GM21717 (cell line): ENCODE measurements around the gene NEDD4.
"Not testable (repeated sequence)": the region's sequence is repeated elsewhere in the genome, so short reads cannot be mapped to it uniquely, and the experiment has no call there.

ENCODE experiments used
- ATAC-seq: cut with Tn5 transposase; IDR thresholded peaks from one replicate; pipeline ENCODE4 v1.9.1; 2021; ENCODE audit warnings: mild to moderate bottlenecking, moderate library complexity; ENCODE audit not compliant: unreplicated experiment

NEDD4 gene

DNA sequence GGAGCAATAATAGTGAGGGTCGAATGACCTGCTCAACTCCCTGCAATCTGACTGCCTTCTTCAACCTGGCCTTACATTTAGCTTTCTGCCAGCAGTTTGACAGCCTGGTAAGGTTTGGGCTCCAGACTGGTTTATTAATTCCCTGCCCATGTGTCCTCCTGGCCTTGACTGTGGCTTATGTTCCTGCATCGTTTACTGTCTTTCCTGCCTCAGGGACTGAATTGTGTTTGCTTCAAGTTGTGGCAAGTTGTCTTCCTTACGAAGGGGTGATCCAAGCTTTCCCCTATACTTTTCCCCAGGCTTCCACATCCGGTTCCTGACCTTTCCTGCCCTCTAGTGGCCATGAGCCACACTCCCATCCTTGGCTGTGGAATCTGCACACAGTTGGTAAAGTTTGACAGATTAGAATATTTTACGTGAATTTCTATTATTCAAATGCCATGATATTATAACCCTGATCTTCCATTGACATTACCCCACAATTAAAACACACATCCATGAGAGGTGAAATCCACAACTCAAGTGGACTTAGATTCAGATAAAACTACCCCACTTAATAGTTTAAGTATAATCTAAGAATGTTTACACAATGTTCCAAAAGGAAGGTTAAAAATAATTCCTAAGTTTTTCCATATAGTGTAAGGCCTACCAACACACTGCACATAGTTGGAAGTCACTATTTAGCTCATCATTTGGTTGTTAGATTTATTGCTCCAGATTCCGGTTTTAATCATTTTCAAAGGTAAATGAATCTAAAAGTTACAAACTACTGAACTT lies 95.7 kb downstream of the NEDD4 start:
- ATAC-seq = no peak

DNA sequence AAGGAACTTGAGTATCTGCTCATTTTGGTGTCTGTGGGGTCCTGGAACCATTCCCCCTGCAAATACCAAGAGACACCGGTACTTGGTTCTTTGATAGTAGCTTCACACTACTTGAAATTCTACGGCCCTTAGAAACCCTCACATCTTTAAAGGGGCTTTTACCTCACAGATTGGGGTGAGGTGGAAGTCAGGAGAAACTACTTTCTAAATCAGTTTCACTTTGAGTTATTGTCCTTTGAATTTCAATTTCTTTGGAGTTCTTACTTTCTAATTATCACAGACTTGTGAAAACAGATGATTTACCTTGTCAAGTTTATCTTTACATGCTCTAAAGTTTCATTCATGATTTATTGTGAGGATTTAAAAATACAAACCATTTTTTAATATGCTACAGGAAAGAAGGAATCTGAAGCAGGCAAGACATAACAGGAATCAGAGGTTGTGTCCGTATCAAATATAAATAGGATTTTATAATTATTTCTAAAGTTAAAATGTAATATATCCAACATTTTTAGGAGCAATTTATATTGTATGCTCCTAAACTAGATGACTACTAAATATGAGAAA lies 98.9 kb downstream of the NEDD4 start:
- no peak for ATAC-seq

DNA sequence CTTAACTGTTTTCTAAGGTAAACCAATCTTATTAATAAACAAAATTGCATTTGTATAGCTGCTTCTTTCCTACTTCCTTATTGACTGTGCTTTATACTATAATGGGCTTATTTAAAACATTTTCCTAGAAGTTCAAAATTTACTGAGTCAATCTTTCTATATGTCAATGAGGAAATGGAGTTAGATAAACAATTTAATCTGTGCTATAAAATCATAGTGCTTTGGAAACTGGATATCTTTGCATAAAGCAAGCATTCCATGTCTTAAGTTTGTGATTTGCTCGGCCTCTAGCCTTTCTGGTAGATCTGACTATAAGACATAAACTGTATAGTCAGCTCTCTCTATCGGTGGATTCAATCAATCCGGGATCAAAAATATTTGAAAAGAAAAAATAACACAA lies 99.6 kb downstream of the NEDD4 start:
- ATAC-seq = no peak

DNA sequence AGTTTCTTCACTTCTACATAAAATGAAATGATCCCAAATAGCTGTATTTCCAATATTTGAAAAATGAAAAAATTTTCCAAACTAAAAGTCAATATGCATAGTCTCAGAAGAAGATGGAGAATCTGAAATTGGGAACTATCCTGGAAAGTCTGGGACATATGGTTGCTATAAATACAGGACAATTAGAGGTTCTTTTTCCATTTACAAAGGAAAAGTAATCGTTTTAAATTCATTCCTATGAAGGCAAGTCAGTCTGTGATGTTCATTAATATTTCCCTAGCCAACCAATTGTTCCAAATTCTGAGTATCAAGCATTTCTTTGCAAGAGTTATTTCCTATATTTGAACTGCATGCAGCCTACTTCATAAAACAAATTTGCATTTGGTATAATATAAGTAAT lies 102.2 kb downstream of the NEDD4 start:
- ATAC-seq = no peak

DNA sequence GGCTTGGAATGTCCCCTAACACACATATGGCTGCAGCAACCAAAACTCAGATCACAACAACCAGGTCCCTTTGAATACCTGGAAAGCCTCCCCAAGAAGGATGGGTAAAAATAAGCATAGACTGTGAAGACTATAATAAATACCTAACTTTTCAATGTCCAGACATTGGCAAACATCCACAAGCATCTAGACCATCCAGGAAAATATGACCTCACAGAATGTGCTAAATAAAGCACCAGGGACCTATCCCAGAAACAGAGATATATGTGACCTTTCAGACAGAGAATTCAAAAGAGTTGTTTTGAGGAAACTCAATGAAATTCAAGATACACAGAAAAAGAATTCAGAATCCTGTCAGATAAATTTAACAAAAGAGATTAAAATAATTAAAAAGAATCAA lies 109.2 kb downstream of the NEDD4 start:
- ATAC-seq = no peak

DNA sequence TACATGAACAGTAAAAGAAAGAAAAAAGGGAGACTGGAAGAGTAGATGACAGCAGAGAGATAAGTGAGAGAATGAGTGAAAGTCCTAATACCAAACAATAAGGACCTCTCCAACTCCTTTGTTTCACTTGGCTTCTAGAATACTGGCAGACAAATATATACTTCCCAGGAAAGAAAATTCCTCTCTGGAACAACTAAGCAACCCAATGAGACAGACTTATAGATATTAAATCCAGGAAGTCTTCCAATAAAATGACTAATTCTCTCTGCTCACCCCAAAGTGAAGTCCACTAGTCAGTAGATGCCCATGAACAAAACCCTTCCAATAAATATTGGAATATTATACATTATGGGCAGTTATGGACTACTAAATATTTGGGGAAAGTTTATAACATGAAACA lies 114.2 kb downstream of the NEDD4 start:
- ATAC-seq = no peak

DNA sequence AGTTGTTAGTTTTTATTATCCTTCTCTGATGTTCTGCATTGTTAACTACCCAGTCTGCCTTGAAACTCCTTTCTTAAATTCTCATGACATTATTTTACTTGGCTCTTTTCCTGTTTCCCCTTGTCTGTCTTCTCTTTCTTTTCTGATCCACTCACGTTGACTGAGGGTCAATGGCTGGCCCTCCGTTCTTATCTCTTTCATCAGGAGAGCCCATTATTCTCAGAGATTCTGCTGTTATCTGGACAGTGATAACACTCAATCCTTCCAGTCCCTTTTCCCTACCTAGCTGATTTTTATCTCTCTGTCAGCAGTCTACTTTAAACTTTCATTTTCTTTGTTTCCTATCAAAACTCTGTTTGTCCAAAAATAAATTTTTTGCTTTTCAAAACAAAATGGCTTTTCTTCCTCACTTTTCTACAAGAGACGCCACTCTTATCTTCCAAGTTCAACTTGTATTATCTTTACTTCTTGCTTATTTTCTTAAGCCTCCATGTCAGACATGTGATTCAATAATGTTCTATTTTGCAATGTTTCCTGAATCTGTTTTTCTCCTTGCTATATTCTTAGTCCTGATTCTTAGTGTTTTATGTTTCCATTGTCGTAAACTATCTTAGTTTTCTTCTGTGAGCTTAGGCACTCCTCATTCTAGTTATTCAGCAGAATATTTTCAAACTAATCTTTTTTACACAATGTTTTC lies 120.2 kb downstream of the NEDD4 start:
- ATAC-seq = no peak

DNA sequence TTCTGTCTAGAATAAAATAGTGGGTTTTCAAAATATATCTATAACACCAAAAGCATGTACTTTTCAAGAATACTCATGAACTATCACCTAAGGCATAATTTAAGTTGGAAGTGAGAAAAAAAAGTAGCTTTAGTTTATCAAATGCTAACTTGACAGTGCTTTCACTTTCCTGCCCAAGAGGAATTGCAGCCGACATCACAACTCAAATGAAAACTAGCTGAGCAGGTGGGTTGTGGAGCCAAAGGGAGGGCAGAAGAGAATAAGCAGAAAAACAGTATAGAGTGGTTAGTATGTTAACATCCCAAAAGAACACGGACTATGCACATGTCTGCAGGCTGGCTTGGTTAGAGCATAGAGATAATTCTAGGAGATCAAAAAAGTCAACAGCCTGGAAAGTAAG lies 120.9 kb downstream of the NEDD4 start:
- ATAC-seq = no peak

DNA sequence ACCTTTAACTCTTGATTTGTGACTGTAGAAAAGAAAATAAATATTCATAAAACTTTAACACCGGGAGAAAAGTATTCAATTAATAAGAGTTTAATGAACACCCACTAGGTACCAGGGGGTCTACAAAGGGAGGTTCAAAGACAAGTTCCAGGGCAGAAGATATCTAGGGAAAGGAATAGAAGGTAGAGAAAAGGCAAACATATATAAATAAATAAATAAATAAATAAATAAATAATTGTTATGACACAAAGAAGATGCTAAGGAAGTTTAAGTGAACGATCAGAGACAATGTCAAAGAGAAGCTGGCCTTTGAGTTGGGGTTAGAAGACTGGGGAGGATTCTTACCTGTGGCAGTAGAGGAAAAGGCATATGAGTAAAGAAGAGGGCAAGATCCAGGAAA lies 123.8 kb downstream of the NEDD4 start:
- no peak for ATAC-seq

DNA sequence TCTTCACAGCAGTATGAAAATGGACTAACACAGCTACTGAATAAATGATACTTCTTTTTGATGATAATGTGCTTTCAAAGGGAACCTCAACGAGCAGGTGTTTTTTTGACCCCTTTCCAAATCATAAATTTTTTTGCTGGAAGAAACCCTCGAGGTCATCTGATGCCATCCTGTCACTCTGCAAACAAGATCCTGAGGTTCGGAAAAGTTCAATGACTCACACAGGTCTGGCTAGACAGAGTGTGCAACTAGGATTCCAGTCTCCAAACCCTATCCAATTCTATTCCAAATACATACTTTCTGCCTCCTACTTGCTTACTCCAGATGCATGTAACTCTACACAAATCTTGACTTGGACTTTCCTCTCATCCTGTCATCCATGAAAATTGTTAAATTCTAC lies 124.7 kb downstream of the NEDD4 start:
- no peak for ATAC-seq

DNA sequence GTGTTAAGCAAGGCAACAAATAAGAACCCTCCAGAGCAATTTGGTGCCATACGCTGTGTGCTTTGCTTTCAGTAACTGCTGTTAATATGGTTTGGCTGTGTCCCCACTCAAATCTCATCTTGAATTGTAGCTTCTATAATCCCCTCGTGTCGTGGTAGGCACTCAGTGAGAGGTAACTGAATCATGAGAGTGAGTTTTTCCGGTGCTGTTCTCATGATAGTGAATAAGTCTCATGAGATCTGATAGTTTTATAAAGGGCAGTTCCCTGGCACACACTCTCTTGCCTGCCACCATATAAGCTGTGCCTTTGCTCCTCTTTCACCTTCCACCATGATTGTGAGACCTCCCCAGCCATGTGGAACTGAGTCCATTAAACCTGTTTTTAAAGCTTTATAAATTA lies 125.1 kb downstream of the NEDD4 start:
- not testable (repeated sequence) for ATAC-seq

DNA sequence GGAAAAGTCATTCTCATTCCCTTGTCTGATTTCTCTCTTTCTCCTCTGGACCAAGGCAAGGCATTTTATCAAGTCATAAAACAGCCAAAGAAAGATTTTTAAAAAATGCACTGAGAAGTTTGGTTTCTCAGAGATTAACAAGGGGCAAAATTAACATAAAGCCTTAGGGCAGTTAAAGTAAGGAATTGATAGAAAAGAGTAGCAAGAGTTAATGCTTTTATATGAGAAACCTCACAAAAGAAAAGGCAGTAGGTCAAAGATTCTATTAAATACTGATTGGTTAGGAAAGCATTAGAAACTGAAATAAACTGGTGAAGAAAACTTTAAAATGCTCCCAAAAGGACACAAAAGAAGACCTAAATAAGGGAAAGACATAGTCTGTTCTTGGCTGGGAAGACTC lies 129.5 kb downstream of the NEDD4 start:
- ATAC-seq = no peak

DNA sequence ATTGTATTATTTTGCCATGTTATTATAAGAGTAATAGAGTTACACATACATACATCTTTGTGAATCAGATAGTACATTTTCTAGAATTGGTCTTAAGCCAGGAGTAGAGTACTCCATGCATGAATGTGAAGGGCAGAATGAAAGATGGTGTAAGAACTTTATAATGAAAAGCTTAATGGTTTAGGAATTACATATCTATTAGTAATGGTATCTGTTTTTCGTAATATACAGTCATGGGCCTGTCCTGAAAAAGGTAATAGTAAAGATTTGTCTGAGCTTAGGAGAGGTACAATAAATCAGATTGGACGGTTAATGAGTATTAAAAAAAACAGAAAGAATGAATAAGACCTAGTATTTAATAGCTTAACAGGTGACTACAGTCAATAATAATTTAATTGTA lies 132.3 kb downstream of the NEDD4 start:
- no peak for ATAC-seq

DNA sequence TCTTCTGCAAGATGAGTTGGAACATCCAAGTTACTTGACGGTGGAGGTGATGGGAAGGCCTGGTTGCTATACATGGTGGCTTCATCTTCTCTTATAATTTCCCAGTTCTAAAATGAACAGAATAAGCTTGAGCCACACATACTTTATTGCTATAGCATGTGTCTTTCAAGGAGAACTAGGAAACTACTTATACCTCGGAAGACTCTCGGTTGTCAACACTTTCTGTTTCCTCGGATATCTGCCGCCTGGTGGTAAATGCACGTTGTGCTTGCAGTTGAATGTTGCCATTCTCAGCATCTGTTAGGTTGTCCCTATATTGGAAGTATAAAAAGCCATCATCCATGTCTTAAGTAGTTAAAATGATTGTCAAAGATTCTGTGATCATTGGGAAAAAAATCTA lies 132.9 kb downstream of the NEDD4 start:
- ATAC-seq = no peak

DNA sequence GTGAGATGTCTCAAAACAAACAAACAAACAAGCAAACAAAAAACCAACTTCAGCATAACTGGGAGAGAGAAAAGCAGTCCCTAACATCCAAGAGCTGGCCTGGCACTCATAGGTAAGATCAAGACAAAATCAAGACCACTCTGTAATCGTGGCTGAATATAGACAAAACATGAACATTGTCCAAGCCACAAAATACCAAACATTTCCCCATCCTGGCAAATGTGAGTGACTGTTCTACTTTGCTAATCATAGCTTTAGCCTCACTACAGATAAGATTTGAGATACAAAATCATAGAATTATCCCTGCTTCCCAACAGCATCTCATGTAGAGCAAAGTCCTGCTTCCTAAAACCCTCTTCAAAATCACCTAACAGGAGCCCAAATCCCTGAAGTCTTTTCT lies 133.7 kb downstream of the NEDD4 start:
- no peak for ATAC-seq

DNA sequence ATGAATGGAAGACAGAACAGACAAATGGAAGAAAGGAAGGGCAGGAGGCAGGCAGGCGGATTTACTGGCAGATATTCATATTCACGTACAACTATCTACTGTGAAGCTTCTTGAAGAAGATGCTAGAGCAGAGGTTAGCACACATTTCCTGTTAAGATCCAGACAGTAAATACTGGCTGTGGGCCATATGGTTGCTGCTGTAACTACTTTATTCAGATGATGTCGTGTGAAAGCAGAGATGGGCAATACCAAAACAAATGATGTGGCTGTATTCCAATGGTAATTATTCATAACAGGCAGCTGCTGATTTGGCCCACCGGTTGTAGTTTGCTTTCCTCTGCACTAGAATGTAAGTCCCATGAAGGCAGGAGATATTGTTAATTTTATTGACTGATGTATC lies 134.8 kb downstream of the NEDD4 start:
- no peak for ATAC-seq

DNA sequence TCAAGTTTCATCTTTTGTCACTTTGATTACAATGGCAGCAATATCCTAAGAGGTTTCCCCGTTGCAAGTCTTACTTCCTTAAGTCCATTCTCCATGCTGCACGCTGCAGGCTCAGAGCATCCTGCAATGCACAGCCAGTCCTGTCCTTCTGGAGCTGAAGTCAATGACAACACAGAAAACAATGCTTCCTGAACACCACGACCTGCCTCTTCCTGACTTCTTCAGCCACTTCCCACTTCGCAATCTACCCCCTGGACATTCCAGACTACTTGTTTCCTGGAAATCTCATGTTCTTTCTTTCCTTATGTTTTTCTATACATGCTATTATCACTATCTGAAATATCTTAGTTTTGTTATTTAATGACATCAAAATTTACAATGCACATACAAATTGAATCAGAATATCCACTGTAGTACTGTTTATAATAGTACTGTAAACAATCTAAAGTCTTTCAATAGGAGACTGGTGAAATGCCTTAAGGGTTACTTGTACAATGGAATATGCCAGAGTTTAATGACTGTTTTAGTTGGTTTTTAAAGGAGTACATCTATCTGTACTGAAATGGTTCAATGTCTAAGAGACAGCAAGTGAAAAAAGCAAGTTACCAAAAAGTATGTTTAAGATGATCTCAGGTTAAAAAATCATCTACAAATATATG lies 136.8 kb downstream of the NEDD4 start:
- ATAC-seq = no peak

DNA sequence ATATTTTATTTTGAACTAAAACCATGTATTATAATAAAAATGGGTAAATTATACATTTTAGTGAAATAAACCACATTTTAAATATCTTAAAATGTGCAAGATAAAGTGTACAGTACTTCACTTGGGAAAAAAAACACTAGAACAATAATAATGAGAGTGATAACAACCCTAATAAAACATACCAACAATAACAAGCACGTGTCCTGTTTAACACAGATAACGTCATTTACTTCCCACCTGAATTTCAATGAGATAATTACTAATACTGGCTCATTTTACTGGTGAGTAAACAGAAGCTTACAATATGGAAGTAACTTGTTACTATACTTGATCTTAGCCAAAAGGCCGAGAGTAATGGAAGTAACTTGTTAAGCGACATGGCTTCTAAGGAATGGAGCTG lies 140.3 kb downstream of the NEDD4 start:
- no peak for ATAC-seq

DNA sequence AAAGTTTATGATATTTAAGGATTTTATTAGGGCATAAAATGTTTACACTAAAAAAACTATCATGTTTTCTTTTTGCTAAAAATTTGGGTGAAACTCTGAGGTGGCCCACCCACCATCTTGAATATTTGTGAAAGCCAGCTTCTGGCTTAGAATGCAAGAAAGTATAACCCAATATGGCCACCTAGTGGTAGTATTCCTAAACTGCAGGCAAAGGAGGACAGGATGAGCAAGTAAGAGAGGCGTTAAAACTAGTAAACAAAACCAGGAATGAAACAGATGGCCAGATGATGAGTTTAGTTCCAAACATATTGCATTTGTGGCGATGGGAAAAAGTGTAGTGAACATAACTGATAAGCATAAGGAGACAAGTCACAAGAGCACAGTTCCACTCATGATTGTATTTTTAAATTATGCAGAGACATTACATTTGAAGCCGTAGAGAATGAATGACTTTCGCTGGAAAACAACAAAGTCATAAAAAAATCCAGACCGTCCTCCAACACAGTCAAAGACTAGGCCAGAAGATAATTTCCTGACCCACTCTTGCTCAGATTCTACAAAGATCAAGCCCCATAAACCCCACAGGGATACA lies 147.2 kb downstream of the NEDD4 start:
- ATAC-seq = peak; percentile 76

DNA sequence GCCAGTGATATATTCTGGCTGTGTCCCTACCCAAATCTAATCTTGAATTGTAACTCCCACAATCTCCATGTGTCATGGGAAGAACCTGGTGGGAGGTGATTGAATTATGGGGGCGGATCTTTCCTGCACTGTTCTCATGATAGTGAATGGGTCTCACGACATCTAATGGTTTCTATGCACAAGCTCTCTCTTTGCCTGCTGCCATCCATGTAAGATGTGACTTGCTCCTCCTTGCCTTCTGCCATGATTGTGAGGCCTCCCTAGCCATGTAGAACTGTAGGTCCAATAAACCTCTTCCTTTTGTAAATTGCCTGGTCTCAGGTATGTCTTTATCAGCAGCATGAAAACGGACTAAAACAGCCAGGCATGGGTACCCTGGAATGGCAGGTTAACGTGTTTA lies 150.5 kb downstream of the NEDD4 start:
- not testable (repeated sequence) for ATAC-seq

DNA sequence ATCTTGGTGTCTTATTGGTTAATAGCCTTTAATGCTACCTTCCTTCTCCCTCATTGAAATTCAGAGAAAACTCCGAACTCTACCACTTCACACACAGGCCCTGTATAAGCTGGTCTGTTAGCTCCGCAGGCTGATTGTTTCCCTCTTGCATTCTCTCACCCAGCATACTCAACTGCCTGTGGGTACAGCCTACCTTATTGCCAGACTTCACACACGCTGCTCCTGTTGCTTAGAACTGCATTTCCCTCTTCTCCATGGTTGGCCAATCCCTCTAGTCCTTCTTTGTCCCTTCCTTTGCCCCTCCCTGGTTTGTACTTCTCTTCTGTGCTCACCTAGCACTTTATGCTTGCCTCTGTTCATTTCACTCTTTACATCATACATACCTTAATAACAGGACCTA lies 157.5 kb downstream of the NEDD4 start:
- ATAC-seq = no peak
